Ascending aorta (tissue), 2 donors: ENCODE results near the gene NHS. TPM values are rescaled to one million over a fixed set of nuclear protein-coding genes. Genes with fewer than 3 reads are reported as not detected.

Experiments
- DNase-seq, 2 donors: peaks; one replicate each; pipeline ENCODE4 v3.0.0-alpha.2; 2019; ENCODE audit warnings: low spot score in 2 of 2
- H3K27ac ChIP-seq, 2 donors: fragments of 200-600 bp; sonication (generic); one replicate each; pipeline ENCODE4 v1.5.1; 2016 to 2017; ENCODE audit warnings: mild to moderate bottlenecking in 1 of 2
- H3K27me3 ChIP-seq: fragments of 200-600 bp; sonication (generic); one replicate; pipeline ENCODE4 v1.5.1; 2017
- H3K36me3 ChIP-seq, 2 donors: fragments of 200-600 bp; sonication (generic); one replicate each; pipeline ENCODE4 v1.5.1; 2016
- H3K4me1 ChIP-seq, 2 donors: fragments of 200-600 bp; sonication (generic); one replicate each; pipeline ENCODE4 v1.5.1; 2016 to 2017; ENCODE audit warnings: mild to moderate bottlenecking in 1 of 2
- H3K4me3 ChIP-seq, 2 donors: fragments of 200-600 bp; sonication (generic); one replicate each; pipeline ENCODE4 v1.5.1; 2016 to 2017; ENCODE audit warnings: mild to moderate bottlenecking in 1 of 2
- H3K9me3 ChIP-seq, 2 donors: fragments of 200-600 bp; sonication (generic); one replicate each; pipeline ENCODE4 v1.5.1; 2016
- CTCF ChIP-seq, 3 experiments: fragments of 200-600 bp in 2 of 3; fragments of 450-650 bp in 1 of 3; sonication (generic) in 2 of 3; IDR thresholded peaks; one replicate each; pipeline ENCODE4 v1.5.1; 2016 to 2019; ENCODE audit warnings: antibody characterized with exemption in 3 of 3, mild to moderate bottlenecking in 1 of 3, moderate library complexity in 1 of 3
- intact Hi-C: fragments of 100-400 bp; cut with DNase I; formaldehyde crosslinking; loops from one replicate; pipeline ENCODE4 v1.15.1; 2023
- total RNA-seq: library from RNA; depleted of rRNA; stranded (reverse); fragments of >200 nt; gene quantifications from one replicate; pipeline ENCODE4 v1.1.0, GENCODE V29; 2016

NHS gene
- total RNA-seq, 1 donor from 2014 or later = 8.8 TPM

- Histone ChIP-seq H3K27ac (no peak overlapping the region), H3K4me1 (no peaks in the 10 kb centered on the region), H3K9me3 (no peaks in the 10 kb centered on the region), H3K4me3 (no peak overlapping the region), H3K36me3 (peaks cover 0 to 5% of the 10 kb centered on the region in 2 donors), H3K27me3 (no peaks in the 10 kb centered on the region)
- no peak for TF ChIP-seq CTCF (IDR thresholded peaks at IDR 0.05)
- no peak for DNase-seq
- intact Hi-C loops = loop anchor here (10.0 kb wide), 2 partner anchors 147 to 357 kb away; partner anchors contain the start of gene NHS
Measured at GRCh38 chrX:17732138-17732783, 357.3 kb downstream of the NHS start.

GRCh38 chrX:17735406-17735805, 360.4 kb downstream of the NHS start:
- H3K27me3 ChIP-seq = no peaks in the 10 kb centered on the region
- peak overlapping the region in 1 of 2 donors; percentile 83 for H3K27ac ChIP-seq
- H3K4me1 ChIP-seq = peaks cover 0 to 3% of the 10 kb centered on the region in 2 donors
- H3K9me3 ChIP-seq = no peaks in the 10 kb centered on the region
- intact Hi-C loops = loop anchor here (5.0 to 10.0 kb wide), 3 partner anchors 151 to 948 kb away; partner anchors contain the start of genes NHS and TXLNG
- H3K4me3 ChIP-seq = no peak overlapping the region
- no peak for DNase-seq
- TF ChIP-seq CTCF (IDR thresholded peaks at IDR 0.05) = no peak
- no peaks in the 10 kb centered on the region for H3K36me3 ChIP-seq

- peak overlapping the region; percentile 75 to 83 for H3K27ac ChIP-seq
- no peak for DNase-seq
- H3K36me3 ChIP-seq = no peaks in the 10 kb centered on the region
- H3K4me1 ChIP-seq = peaks cover 0 to 3% of the 10 kb centered on the region in 2 donors
- H3K4me3 ChIP-seq = peak overlapping the region; percentile 30 to 58
- H3K27me3 ChIP-seq = no peaks in the 10 kb centered on the region
- no peaks in the 10 kb centered on the region for H3K9me3 ChIP-seq
- intact Hi-C loops = loop anchor here (5.0 to 10.0 kb wide), 3 partner anchors 152 to 949 kb away; partner anchors contain the start of genes NHS and TXLNG
- no peak for TF ChIP-seq CTCF (IDR thresholded peaks at IDR 0.05)
Measured at GRCh38 chrX:17736478-17736855, 361.5 kb downstream of the NHS start.

GRCh38 chrX:17736856-17737709, 362.1 kb downstream of the NHS start, which contains the start of gene SCML1:
TSS of gene SCML1 (plus strand) at chrX:17737493. CDS start at chrX:17744187, 6,694 bp downstream.
- Histone ChIP-seq H3K36me3 (no peaks in the 10 kb centered on the region), H3K4me1 (peaks cover 0 to 3% of the 10 kb centered on the region in 2 donors), H3K9me3 (no peaks in the 10 kb centered on the region), H3K27ac (peak within 1 kb of the TSS; percentile 92 to 95), H3K4me3 (peak within 1 kb of the TSS; percentile 55 to 69), H3K27me3 (no peaks in the 10 kb centered on the region)
- no peak for TF ChIP-seq CTCF (IDR thresholded peaks at IDR 0.05)
- peak; percentile 88 to 98 for DNase-seq
- intact Hi-C loops = loop anchor here (5.0 to 10.0 kb wide), 3 partner anchors 152 to 950 kb away; partner anchors contain the start of genes NHS and TXLNG

GRCh38 chrX:17737710-17737985, 362.6 kb downstream of the NHS start:
- H3K27me3 ChIP-seq = no peaks in the 10 kb centered on the region
- intact Hi-C loops = loop anchor here (5.0 to 10.0 kb wide), 3 partner anchors 153 to 950 kb away; partner anchors contain the start of genes NHS and TXLNG
- peaks cover 0 to 3% of the 10 kb centered on the region in 2 donors for H3K4me1 ChIP-seq
- H3K9me3 ChIP-seq = no peaks in the 10 kb centered on the region
- DNase-seq = no peak
- H3K4me3 ChIP-seq = peak overlapping the region; percentile 55 to 69
- no peaks in the 10 kb centered on the region for H3K36me3 ChIP-seq
- H3K27ac ChIP-seq = peak overlapping the region; percentile 92 to 95
- TF ChIP-seq CTCF (IDR thresholded peaks at IDR 0.05) = no peak
